ENCODE results near the gene ITPK1.

- TF ChIP-seq CTCF (IDR thresholded peaks at IDR 0.05) (no peak), POLR2A (IDR thresholded peaks at IDR 0.05) (no peak)
These were observed 9.1 kb downstream of the ITPK1 start for GRCh38 chr14:93106541-93107156.
